GM12878 (cell line): ENCODE data around the gene ASNSD1. TPM values are rescaled to one million over a fixed set of nuclear protein-coding genes. Genes with fewer than 3 reads are reported as not detected.
A peak's percentile ranks its signal among the peaks of the same experiment; 100 is the strongest.

Experiments
- ATAC-seq: fragments of 200-7000 bp; cut with Tn5 transposase; 3 replicates; pipeline ENCODE4 v1.9.1; 2020; ENCODE audit warnings: mild to moderate bottlenecking, moderate library complexity
- BruUV-seq: library from RNA; stranded (reverse); fragments of 400-500 nt; replicated peaks from 2 replicates; lab custom pipeline; 2021; lab: Mats Ljungman, UMichigan
- CTCF ChIA-PET: fragments of 300-600 bp; sonication (Branson Sonifier 250); formaldehyde crosslinking; extraction: SDS; loops from one replicate; lab custom pipeline; 2021; ENCODE audit warnings: inconsistent platforms; lab: Yijun Ruan, JAX
- POLR2A ChIA-PET: fragments of 350-600 bp; formaldehyde crosslinking; extraction: SDS; loops from one replicate; lab custom pipeline; 2021; ENCODE audit warnings: inconsistent platforms; lab: Charles Lee
- RAD21 ChIA-PET: fragments of 300-600 bp; sonication (Branson Sonifier 250); formaldehyde crosslinking; loops from one replicate; lab custom pipeline; 2023; ENCODE audit warnings: antibody characterized with exemption; ENCODE audit not compliant: unreplicated experiment; lab: Charles Lee
- SMC1A ChIA-PET: fragments of 300-600 bp; sonication (Branson Sonifier 250); formaldehyde crosslinking; loops from one replicate; lab custom pipeline; 2023; ENCODE audit not compliant: unreplicated experiment, uncharacterized antibody; lab: Charles Lee
- DNase-seq: peaks from one replicate; pipeline ENCODE4 v3.0.0-alpha.2; 2011; ENCODE audit warnings: low read depth, low spot score
- FAIRE-seq: peaks from 3 replicates; lab custom pipeline; 2011; peaks lifted over from hg19 to GRCh38; lab: Jason Lieb, UNC
- H2AFZ ChIP-seq: 2 replicates; pipeline ENCODE4 v1.6.0; 2011; ENCODE audit warnings: low read depth, low read length, control low read depth; ENCODE audit not compliant: control insufficient read depth
- H3K27ac ChIP-seq: 2 replicates; pipeline ENCODE4 v1.5.1; 2011; ENCODE audit warnings: control low read depth; ENCODE audit not compliant: control insufficient read depth, insufficient read depth
- H3K27me3 ChIP-seq, 2 experiments: replicated peaks in 1 of 2; 2 replicates each; pipeline versions ENCODE4 v1.6.0 to v1.6.1; 2011; ENCODE audit warnings: low read length in 1 of 2; ENCODE audit not compliant: control insufficient read depth in 2 of 2, insufficient read depth in 2 of 2
- H3K36me3 ChIP-seq, 2 experiments: 2 replicates each; pipeline ENCODE4 v1.5.1; 2011; ENCODE audit warnings: low read length in 1 of 2; ENCODE audit not compliant: control insufficient read depth in 2 of 2, insufficient read depth in 2 of 2
- H3K4me1 ChIP-seq: 2 replicates; pipeline ENCODE4 v1.6.1; 2011; ENCODE audit warnings: mild to moderate bottlenecking, low read length, moderate library complexity, mixed read lengths; ENCODE audit not compliant: control insufficient read depth, insufficient read depth
- H3K4me2 ChIP-seq: 2 replicates; pipeline ENCODE4 v1.6.0; 2011; ENCODE audit warnings: control low read depth; ENCODE audit not compliant: control insufficient read depth, insufficient read depth
- H3K4me3 ChIP-seq: fragments of 200-600 bp; sonication (generic); 2 replicates; pipeline ENCODE4 v1.5.1; 2016
- H3K79me2 ChIP-seq: 2 replicates; pipeline ENCODE4 v1.6.0; 2011; ENCODE audit warnings: low read length; ENCODE audit not compliant: control insufficient read depth, insufficient read depth
- H3K9ac ChIP-seq: 2 replicates; pipeline ENCODE4 v1.8.0; 2011; ENCODE audit warnings: low read length, control low read depth, mixed read lengths; ENCODE audit not compliant: control insufficient read depth, insufficient read depth
- H3K9me3 ChIP-seq: replicated peaks from 3 replicates; pipeline ENCODE4 v1.5.1; 2011; ENCODE audit warnings: mild to moderate bottlenecking, low read length; ENCODE audit not compliant: control insufficient read depth, insufficient read depth
- H4K20me1 ChIP-seq: 2 replicates; pipeline ENCODE4 v1.6.0; 2011; ENCODE audit not compliant: control insufficient read depth, insufficient read depth
- EZH2 ChIP-seq: IDR thresholded peaks from 2 replicates; pipeline ENCODE4 v1.6.1; 2012; ENCODE audit warnings: low read depth, mild to moderate bottlenecking, control low read depth, inconsistent platforms, low read length, borderline replicate concordance; ENCODE audit not compliant: control insufficient read depth
- HCFC1 ChIP-seq: fragments of 150-350 bp; IDR thresholded peaks from 2 replicates; pipeline ENCODE4 v1.6.1; 2014; ENCODE audit warnings: low read length
- KDM1A ChIP-seq: fragments of 200-600 bp; sonication (generic); IDR thresholded peaks from 2 replicates; pipeline ENCODE4 v1.6.1; 2016; ENCODE audit warnings: borderline replicate concordance
- MYB ChIP-seq: fragments of 150-350 bp; IDR thresholded peaks from 2 replicates; pipeline ENCODE4 v1.6.1; 2014; ENCODE audit warnings: mild to moderate bottlenecking, low read depth, low read length, borderline replicate concordance
- RAD51 ChIP-seq: fragments of 450-650 bp; IDR thresholded peaks from 2 replicates; pipeline ENCODE4 v1.6.1; 2016; ENCODE audit warnings: moderate library complexity, mild to moderate bottlenecking, inconsistent platforms
- RUNX3 ChIP-seq: IDR thresholded peaks from 2 replicates; pipeline ENCODE4 v1.6.1; 2012; ENCODE audit warnings: low read length, inconsistent platforms
- SUZ12 ChIP-seq: fragments of 200-600 bp; sonication (generic); IDR thresholded peaks from one replicate; pipeline ENCODE4 v1.6.1; 2018; ENCODE audit warnings: antibody characterized with exemption, mild to moderate bottlenecking; ENCODE audit not compliant: unreplicated experiment
- ZNF384 ChIP-seq: IDR thresholded peaks from 2 replicates; pipeline ENCODE4 v1.6.1; 2012; ENCODE audit warnings: low read depth, mild to moderate bottlenecking, low read length, improper control_type of control experiment, borderline replicate concordance
- WGBS: methylation state at CpG from one replicate; pipeline ENCODE4 v1.1.6; 2016; ENCODE audit warnings: low lambda C conversion rate; ENCODE audit not compliant: insufficient replicate concordance, insufficient coverage; ENCODE audit errors: missing lambda C conversion rate; 5-methylcytosine and 5-hydroxymethylcytosine counted together
- in situ Hi-C: fragments of 300-500 bp; cut with MboI; formaldehyde crosslinking; loops from 9 replicates; pipeline ENCODE4 v1.14.3; 2018; ENCODE audit warnings: mixed read lengths
- intact Hi-C: fragments of 100-400 bp; cut with micrococcal nuclease; formaldehyde crosslinking; loops from one replicate; pipeline ENCODE4 v1.14.2; 2022; ENCODE audit not compliant: unreplicated experiment
- polyA plus RNA-seq, 11 experiments: library from polyadenylated mRNA; depleted of rRNA in 4 of 11; unstranded in 6 of 11; stranded (reverse) in 5 of 11; fragments of >200 nt; fragmentation: Nextera tagmentation in 4 of 11; fragmentation: Illumina TruSeq in 1 of 11; extraction: Ambion mirVana in 4 of 11; extraction: Trizol in 1 of 11; gene quantifications; 1 replicate in 1 of 11; 2 replicates in 10 of 11; pipeline versions ENCODE4 v1.2.1 to v1.2.3, GENCODE V29; 2011 to 2016; ENCODE audit warnings: inconsistent platforms in 2 of 11, missing spikeins in 2 of 11, low read depth in 1 of 11
- total RNA-seq, 4 experiments: library from RNA; depleted of rRNA in 3 of 4; stranded (reverse); fragments of >200 nt in 3 of 4; fragmentation: Illumina TruSeq in 1 of 4; extraction: Trizol in 1 of 4; gene quantifications; 2 replicates each; pipeline versions ENCODE4 v1.2.1 to v1.2.3, GENCODE V29; 2013 to 2021
- TF ChIP-seq, protein P1 (sequence below): fragments of 450-650 bp; IDR thresholded peaks from 2 replicates; pipeline ENCODE4 v1.6.1; 2018; ENCODE audit warnings: mild to moderate bottlenecking, low read depth, moderate library complexity; ENCODE audit not compliant: partially characterized antibody
- TF ChIP-seq, protein P2 (sequence below): fragments of 450-650 bp; IDR thresholded peaks from 2 replicates; pipeline ENCODE4 v1.6.1; 2016; ENCODE audit warnings: mild to moderate bottlenecking

Gene ASNSD1
- total and polyA plus RNA-seq, 10 of the 15 experiments (the other 5 are each of a cell fraction or from before 2014, with no cell fraction given) = 39.1 to 89.8 (median 72.1) TPM

DNA sequence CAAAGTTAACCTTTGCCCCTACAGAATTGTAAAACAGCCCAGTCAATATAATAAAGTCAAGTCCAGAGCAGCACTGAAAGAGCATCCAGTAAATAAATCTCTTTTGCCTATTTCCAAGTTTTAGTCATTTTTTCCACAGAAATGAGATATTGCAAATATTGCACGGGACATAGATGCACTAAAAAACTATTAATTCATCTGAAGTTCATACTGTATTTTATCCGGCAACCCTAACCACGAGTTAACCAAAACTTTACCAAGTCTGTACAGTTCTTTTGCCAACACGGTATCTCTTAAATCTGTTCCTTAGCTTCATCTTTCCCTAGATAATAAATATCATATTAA is 484 bp upstream of the ASNSD1 start:
- BruUV-seq = no TSS peak
- no peaks in the 10 kb centered on the region for H3K27me3 ChIP-seq
- peaks cover 0 to under 1% of the 10 kb centered on the region in 2 experiments; a peak in 1 of 4 replicates for H3K36me3 ChIP-seq
- H3K9me3 ChIP-seq = no peaks in the 10 kb centered on the region
- FAIRE-seq = no peak
- 0 out of 2 replicates have a peak, but pooled peaks have one; percentile 11 for TF ChIP-seq RAD51
- no peak for TF ChIP-seq EZH2
- TF ChIP-seq SUZ12 = no peak
- TF ChIP-seq MYB = no peak
- H4K20me1 ChIP-seq = no peaks in the 10 kb centered on the region
- ChIA-PET CTCF (interaction anchor here (0.6 to 9.9 kb wide), 21 partner anchors 11 to 658 kb away, joined by 3 to 163 read pairs (median 4); partner anchors contain the start of genes ANKAR and OSGEPL1), SMC1A (interaction anchor here (0.6 to 6.9 kb wide), 16 partner anchors 8 to 1000 kb away, joined by 3 to 71 read pairs (median 5); partner anchors contain the start of genes ANKAR and OSGEPL1), RAD21 (interaction anchor here (0.6 to 2.3 kb wide), 15 partner anchors 11 to 691 kb away, joined by 3 to 14 read pairs (median 3); partner anchors contain the start of genes ANKAR, MSTN, ORMDL1 and PMS1), POLR2A (interaction anchor here (0.5 to 2.4 kb wide), 6 partner anchors 9 to 338 kb away, joined by 3 to 11 read pairs (median 6); partner anchors contain the start of gene ANKAR)
- no peak overlapping the region for H3K4me2 ChIP-seq
- no peak for DNase-seq
- WGBS = 0% methylated on average over 4 of the region's 4 CpGs
- intact Hi-C loops = loop anchor here (1.0 to 5.0 kb wide), 8 partner anchors 14 to 522 kb away; partner anchors contain the start of genes ANKAR, ORMDL1, OSGEPL1 and PMS1
- in situ Hi-C loops = no loop called here
- H3K4me1 ChIP-seq = peaks cover 13% of the 10 kb centered on the region; the same call in 1 of the 2 replicates
- H3K9ac ChIP-seq = no peak overlapping the region
- H3K27ac ChIP-seq = no peak overlapping the region
- H2AFZ ChIP-seq = no peak overlapping the region
- peaks cover 34% of the 10 kb centered on the region for H3K79me2 ChIP-seq
- H3K4me3 ChIP-seq = no peak overlapping the region
- no peak for ATAC-seq

DNA sequence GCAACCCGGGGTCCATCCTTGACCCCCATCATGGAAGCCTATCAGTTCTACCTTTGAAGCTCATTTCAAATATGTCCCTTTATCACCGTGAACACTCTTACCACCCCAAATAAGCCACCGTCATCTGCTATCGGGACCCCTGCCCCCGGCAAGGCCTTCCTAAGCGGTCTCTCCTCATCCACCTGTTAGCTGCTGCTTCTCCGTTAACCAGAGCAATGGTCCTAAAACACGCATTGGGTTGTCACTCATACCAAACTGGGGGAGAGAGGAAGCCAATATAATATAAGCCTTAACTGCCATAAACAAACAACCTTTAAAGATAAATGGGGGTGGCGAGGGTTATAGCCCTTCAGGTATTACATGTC is 680 bp downstream of the ASNSD1 start:
- no peak for DNase-seq
- no TSS peak for BruUV-seq
- Histone ChIP-seq H3K4me2 (peak overlapping the region; percentile 78), H3K9ac (peak overlapping the region; percentile 99), H3K9me3 (no peaks in the 10 kb centered on the region), H2AFZ (peak overlapping the region; percentile 98), H3K36me3 (peaks cover 0 to 9% of the 10 kb centered on the region in 2 experiments; a peak in 2 of 4 replicates), H4K20me1 (no peaks in the 10 kb centered on the region), H3K27ac (peak overlapping the region; percentile 93), H3K4me3 (peak overlapping the region; percentile 82), H3K79me2 (peaks cover 34% of the 10 kb centered on the region), H3K27me3 (no peaks in the 10 kb centered on the region), H3K4me1 (peaks cover 13% of the 10 kb centered on the region; the same call in 1 of the 2 replicates)
- RAD21 ChIA-PET = interaction anchor here (1.0 to 2.3 kb wide), 14 partner anchors 12 to 690 kb away, joined by 3 to 14 read pairs (median 3); partner anchors contain the start of genes ORMDL1, OSGEPL1 and PMS1
- intact Hi-C loops (loop anchor here (1.0 to 5.0 kb wide), 8 partner anchors 12 to 520 kb away; partner anchors contain the start of genes ANKAR, ORMDL1, OSGEPL1 and PMS1), in situ Hi-C loops (no loop called here)
- CTCF ChIA-PET = interaction anchor here (0.5 to 9.9 kb wide), 14 partner anchors 12 to 469 kb away, joined by 3 to 163 read pairs (median 4); partner anchors contain the start of genes ANKAR and OSGEPL1
- ATAC-seq = peak; percentile 12
- SMC1A ChIA-PET = interaction anchor here (0.7 to 6.9 kb wide), 8 partner anchors 12 to 771 kb away, joined by 3 to 71 read pairs (median 8); partner anchors contain the start of genes ANKAR and OSGEPL1
- TF ChIP-seq ZNF384 (no peak), KDM1A (no peak), HCFC1 (no peak), RUNX3 (no peak)
- TF ChIP-seq, protein P1, sequence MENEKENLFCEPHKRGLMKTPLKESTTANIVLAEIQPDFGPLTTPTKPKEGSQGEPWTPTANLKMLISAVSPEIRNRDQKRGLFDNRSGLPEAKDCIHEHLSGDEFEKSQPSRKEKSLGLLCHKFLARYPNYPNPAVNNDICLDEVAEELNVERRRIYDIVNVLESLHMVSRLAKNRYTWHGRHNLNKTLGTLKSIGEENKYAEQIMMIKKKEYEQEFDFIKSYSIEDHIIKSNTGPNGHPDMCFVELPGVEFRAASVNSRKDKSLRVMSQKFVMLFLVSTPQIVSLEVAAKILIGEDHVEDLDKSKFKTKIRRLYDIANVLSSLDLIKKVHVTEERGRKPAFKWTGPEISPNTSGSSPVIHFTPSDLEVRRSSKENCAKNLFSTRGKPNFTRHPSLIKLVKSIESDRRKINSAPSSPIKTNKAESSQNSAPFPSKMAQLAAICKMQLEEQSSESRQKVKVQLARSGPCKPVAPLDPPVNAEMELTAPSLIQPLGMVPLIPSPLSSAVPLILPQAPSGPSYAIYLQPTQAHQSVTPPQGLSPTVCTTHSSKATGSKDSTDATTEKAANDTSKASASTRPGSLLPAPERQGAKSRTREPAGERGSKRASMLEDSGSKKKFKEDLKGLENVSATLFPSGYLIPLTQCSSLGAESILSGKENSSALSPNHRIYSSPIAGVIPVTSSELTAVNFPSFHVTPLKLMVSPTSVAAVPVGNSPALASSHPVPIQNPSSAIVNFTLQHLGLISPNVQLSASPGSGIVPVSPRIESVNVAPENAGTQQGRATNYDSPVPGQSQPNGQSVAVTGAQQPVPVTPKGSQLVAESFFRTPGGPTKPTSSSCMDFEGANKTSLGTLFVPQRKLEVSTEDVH = no peak
- TF ChIP-seq, protein P2, sequence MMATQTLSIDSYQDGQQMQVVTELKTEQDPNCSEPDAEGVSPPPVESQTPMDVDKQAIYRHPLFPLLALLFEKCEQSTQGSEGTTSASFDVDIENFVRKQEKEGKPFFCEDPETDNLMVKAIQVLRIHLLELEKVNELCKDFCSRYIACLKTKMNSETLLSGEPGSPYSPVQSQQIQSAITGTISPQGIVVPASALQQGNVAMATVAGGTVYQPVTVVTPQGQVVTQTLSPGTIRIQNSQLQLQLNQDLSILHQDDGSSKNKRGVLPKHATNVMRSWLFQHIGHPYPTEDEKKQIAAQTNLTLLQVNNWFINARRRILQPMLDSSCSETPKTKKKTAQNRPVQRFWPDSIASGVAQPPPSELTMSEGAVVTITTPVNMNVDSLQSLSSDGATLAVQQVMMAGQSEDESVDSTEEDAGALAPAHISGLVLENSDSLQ = peak; percentile 41; the same call in 1 of the 2 replicates
- FAIRE-seq = no peak
- POLR2A ChIA-PET = interaction anchor here (1.1 to 2.4 kb wide), 5 partner anchors 9 to 100 kb away, joined by 4 to 11 read pairs (median 8); partner anchors contain the start of genes ANKAR and OSGEPL1
- 0% methylated on average over 9 of the region's 9 CpGs for WGBS
